Bronchial epithelial cell (primary cell): ENCODE results near the gene PEX3. TPM values are rescaled to one million over a fixed set of nuclear protein-coding genes. Genes with fewer than 3 reads are reported as not detected.
"Not testable (repeated sequence)": the region's sequence is repeated elsewhere in the genome, so short reads cannot be mapped to it uniquely, and the experiment has no call there.

Experiments
- DNase-seq: peaks from one replicate; pipeline ENCODE4 v3.0.0-alpha.2; 2010; ENCODE audit warnings: low read depth
- FAIRE-seq: peaks from 2 replicates; lab custom pipeline; 2011; peaks lifted over from hg19 to GRCh38; lab: Jason Lieb, UNC
- H3K27me3 ChIP-seq: 2 replicates; pipeline ENCODE4 v1.5.1; 2011; ENCODE audit warnings: low read length; ENCODE audit not compliant: control insufficient read depth, insufficient read depth
- H3K36me3 ChIP-seq: 2 replicates; pipeline ENCODE4 v1.5.1; 2011; ENCODE audit warnings: low read length; ENCODE audit not compliant: control insufficient read depth, insufficient read depth
- H3K4me3 ChIP-seq: 2 replicates; pipeline ENCODE4 v1.5.1; 2011; ENCODE audit warnings: mild to moderate bottlenecking, low read depth, low read length, control low read depth
- total RNA-seq: library from RNA; depleted of rRNA; stranded (reverse); fragments of >200 nt; gene quantifications from 2 replicates; pipeline ENCODE4 v1.2.1, GENCODE V29; 2014
- TF ChIP-seq, protein P1 (sequence below): IDR thresholded peaks from 2 replicates; pipeline ENCODE4 v1.5.1; 2011; ENCODE audit warnings: mild to moderate bottlenecking, moderate library complexity, low read length, control low read depth, inconsistent platforms; ENCODE audit not compliant: insufficient read depth, severe bottlenecking

PEX3 gene
- total RNA-seq, 1 donor from 2014 or later, result 11.1 TPM

DNA sequence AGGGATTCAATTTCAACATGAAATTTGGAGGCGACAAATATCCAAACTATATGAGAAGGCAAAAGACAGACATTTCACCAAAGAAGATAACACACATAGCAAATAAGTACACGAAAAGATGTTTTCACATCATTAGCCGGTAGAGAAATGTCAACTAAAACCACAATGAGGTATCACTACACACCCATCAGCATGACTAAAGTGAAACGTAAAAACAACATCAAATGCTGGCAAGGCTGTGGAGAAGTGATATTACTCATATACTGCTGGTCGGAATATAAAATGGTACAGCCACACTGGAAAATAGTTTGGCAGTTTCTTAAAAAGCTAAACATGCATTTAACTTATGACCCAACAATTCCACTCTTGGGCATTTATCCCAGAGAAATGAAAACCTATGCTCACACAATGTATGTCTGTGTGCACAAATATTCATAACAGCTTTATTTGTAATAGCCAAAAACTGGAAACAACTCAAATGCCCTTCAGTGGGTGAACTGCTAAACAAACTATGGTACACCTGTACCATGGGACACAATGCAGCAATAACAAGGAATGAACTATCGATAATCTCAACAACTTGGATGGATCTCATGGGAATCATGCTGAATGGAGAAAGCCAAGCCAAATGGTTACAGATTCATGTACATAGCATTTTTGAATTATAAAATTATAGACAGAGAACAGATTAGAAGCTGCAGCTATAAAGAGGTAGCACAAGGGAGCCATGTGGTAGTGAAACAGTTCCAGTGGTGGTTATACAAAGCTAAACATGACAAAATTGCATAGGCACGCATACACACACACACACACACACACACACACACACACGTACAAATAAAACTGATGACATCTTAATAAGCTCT, 8.7 kb upstream of the PEX3 start:
- FAIRE-seq (no peak), DNase-seq (no peak)
- no peaks in the 10 kb centered on the region for H3K27me3 ChIP-seq
- H3K36me3 ChIP-seq, result peaks cover 2% of the 10 kb centered on the region
- H3K4me3 ChIP-seq, result no peak overlapping the region
- TF ChIP-seq, protein P1, sequence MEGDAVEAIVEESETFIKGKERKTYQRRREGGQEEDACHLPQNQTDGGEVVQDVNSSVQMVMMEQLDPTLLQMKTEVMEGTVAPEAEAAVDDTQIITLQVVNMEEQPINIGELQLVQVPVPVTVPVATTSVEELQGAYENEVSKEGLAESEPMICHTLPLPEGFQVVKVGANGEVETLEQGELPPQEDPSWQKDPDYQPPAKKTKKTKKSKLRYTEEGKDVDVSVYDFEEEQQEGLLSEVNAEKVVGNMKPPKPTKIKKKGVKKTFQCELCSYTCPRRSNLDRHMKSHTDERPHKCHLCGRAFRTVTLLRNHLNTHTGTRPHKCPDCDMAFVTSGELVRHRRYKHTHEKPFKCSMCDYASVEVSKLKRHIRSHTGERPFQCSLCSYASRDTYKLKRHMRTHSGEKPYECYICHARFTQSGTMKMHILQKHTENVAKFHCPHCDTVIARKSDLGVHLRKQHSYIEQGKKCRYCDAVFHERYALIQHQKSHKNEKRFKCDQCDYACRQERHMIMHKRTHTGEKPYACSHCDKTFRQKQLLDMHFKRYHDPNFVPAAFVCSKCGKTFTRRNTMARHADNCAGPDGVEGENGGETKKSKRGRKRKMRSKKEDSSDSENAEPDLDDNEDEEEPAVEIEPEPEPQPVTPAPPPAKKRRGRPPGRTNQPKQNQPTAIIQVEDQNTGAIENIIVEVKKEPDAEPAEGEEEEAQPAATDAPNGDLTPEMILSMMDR, result no peak

DNA sequence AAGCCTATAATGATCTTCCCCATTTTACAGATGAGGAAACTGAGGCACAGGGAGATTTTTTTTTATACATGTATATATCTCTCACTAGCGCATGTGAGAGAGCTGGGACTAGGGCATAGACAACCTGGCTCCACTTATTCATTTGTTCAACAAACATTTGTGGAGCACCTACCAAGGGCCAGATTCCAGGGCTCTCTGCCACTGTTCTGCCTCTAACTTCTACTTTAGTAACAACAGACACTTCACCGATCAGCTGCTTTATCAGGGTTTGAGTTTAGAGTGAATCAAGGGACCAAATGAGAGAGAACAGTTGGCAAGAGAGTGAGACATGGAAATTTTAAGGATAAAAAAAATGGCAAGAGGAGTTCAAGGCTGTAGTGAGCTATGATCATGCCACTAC, 7.5 kb upstream of the PEX3 start:
- H3K36me3 ChIP-seq, result peaks cover 2% of the 10 kb centered on the region
- FAIRE-seq, result no peak

DNA sequence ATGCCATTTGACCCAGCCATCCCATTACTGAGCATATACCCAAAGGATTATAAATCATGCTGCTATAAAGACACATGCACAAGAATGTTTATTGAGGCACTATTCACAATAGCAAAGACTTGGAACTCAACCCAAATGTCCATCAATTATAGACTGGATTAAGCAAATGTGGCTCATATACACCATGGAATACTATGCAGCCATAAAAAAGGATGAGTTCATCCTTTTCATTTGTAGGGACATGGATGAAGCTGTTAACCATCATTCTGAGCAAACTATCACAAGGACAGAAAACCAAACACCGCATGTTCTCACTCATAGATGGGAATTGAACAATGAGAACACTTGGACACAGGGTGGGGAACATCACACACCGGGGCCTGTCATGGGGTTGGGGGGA, 2.7 kb upstream of the PEX3 start:
- H3K4me3 ChIP-seq, H3K27me3 ChIP-seq, FAIRE-seq, H3K36me3 ChIP-seq, DNase-seq: not testable (repeated sequence)

More for the DNA sequence above, 7.5 kb upstream of the PEX3 start:
- TF ChIP-seq, protein P1, result no peak
- no peak overlapping the region for H3K4me3 ChIP-seq
- no peak for DNase-seq
- no peaks in the 10 kb centered on the region for H3K27me3 ChIP-seq

DNA sequence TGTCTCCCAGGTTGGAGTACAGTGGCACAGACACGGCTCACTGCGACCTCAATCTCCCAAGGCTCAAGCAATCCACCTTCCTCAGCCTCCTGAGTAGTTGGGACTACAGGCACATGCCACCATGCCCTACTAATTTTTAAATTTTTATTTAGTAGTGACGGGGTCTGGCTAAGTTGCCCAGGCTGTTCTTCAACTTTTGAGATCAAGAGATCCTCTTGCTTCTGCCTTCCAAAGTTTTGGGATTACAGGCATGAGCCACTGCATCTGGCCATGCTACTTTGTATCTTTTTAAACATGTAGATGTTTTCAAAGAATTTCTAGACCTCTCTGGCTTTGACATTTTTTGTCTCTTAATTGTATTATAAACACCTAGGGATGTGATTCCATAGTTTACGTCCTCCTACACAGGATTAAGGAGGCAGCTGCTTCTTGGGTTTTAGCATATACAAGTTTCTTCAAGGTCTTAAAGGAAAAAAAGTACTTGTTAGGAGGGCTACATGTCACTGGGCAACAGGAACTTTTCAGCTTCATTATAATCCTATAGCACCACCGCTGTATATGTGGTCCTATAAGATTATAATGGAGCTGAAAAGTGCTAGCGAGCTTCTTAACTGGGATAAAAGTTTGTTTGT, 1.4 kb upstream of the PEX3 start:
- Histone ChIP-seq H3K4me3 (peak overlapping the region; percentile 78), H3K27me3 (no peaks in the 10 kb centered on the region), H3K36me3 (peaks cover 1% of the 10 kb centered on the region)
- no peak for FAIRE-seq
- DNase-seq, result no peak
- TF ChIP-seq, protein P1, result no peak

DNA sequence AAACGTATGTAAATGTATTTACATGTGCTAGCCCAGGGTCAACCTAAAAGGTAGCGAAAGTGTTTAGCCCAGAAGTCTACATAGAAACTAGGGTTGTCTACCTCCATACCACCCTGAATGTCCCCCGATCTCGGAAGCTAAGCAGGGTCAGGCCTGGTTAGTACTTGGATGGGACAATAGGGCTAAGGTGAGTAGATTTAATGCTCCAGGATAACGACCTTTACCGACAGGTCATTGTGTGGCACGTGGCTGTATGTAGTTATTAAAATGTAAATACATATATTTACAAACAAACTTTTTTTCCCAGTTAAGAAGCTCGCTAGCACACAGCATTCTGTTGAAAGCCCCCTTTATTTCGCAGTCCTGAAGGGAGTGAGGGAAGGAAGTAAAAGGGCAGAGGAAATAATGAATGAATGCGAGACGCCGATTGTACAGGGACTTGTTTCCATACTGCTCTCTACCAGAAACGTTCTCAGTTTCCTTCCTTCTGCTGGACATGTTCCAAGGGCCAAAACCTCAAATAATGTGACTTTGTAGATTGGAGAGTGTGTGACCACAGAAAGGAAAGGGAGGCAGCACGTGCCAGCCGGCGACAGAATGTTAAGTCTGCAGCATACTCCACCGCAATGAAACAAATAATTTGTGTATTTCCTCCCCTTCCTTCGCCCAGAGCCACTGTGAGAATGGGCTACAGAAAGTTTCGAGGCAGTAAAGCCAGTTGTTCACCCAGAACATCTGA, 722 bp upstream of the PEX3 start:
- peaks cover 1% of the 10 kb centered on the region for H3K36me3 ChIP-seq
- TF ChIP-seq, protein P1, result no peak
- DNase-seq (peak; percentile 16), FAIRE-seq (no peak)
- peak overlapping the region; percentile 78 for H3K4me3 ChIP-seq
- H3K27me3 ChIP-seq, result no peaks in the 10 kb centered on the region

DNA sequence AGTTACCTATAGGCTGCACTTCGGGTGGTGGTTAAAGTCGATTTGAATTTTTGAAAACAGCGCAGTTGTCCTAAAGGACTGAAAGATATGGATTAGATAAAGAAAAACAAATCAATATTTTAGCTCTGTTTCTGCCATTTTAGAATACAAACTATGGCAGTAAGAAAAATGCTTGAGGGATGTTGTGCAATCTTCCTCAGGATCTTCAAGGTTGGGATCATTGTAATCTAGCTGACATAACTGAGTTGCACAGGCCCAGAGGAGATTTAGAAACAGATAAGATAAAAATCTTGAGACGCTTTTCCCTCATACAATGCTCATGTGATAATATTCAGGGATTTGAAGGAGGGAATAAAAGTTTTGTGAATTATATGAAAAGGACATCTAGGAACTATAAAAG, 926 bp downstream of the PEX3 start:
- TF ChIP-seq, protein P1, result no peak
- FAIRE-seq (no peak), DNase-seq (peak; percentile 43)
- Histone ChIP-seq H3K36me3 (peaks cover 1% of the 10 kb centered on the region), H3K27me3 (no peaks in the 10 kb centered on the region), H3K4me3 (peak overlapping the region; percentile 78)
